Stomach (tissue), 4 donors: ENCODE data around the gene C4orf50.

Experiments used
- POLR2A ChIP-seq, 4 donors: fragments of 450-650 bp; IDR thresholded peaks; one replicate each; pipeline ENCODE4 v1.6.1; 2016; ENCODE audit warnings: antibody characterized with exemption in 4 of 4, control low read depth in 2 of 4, mild to moderate bottlenecking in 1 of 4, moderate library complexity in 1 of 4
- TF ChIP-seq, protein P1 (sequence below), 7 experiments: fragments of 450-650 bp in 4 of 7; fragments of 200-600 bp in 3 of 7; sonication (generic) in 3 of 7; IDR thresholded peaks; one replicate each; pipeline ENCODE4 v1.5.1; 2016 to 2019; ENCODE audit warnings: antibody characterized with exemption in 7 of 7, control low read depth in 2 of 7, mild to moderate bottlenecking in 1 of 7

DNA sequence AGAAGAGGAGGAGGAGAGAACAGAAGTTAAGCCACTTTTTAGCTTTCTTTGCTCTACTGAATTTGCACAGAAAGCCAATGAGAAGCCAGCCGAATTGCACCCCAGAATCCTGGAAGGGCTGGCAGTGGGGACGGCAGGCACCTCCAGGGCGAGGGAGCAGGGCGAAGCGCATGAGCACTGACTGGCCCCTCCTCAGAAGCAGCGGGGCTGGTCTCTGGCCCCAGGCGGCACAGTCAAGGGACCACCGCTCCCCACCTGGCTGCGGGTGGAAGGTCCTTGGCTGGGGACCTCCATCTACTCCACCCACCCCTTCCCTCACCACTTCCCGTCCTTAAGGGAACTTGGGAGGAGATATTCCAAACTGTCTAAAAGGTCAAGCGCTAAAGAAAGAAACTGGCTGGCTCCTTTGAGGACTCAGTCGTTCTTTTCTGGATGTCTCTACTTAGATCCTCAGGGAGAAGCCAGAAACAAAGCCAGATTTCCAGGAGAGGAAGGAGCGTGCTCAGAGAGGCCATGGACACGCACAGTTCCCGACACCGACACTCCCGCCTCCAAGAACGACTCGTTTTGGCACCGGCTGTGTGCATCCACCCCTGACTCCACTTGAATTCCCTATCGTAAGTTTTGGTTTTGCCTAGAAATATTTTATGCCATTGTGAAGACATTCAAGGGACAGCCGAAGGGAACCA lies 65.8 kb downstream of the C4orf50 start:
- no peak for TF ChIP-seq POLR2A (IDR thresholded peaks at IDR 0.05)
- TF ChIP-seq, protein P1, sequence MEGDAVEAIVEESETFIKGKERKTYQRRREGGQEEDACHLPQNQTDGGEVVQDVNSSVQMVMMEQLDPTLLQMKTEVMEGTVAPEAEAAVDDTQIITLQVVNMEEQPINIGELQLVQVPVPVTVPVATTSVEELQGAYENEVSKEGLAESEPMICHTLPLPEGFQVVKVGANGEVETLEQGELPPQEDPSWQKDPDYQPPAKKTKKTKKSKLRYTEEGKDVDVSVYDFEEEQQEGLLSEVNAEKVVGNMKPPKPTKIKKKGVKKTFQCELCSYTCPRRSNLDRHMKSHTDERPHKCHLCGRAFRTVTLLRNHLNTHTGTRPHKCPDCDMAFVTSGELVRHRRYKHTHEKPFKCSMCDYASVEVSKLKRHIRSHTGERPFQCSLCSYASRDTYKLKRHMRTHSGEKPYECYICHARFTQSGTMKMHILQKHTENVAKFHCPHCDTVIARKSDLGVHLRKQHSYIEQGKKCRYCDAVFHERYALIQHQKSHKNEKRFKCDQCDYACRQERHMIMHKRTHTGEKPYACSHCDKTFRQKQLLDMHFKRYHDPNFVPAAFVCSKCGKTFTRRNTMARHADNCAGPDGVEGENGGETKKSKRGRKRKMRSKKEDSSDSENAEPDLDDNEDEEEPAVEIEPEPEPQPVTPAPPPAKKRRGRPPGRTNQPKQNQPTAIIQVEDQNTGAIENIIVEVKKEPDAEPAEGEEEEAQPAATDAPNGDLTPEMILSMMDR (IDR thresholded peaks at IDR 0.05): no peak
